ENCODE measurements around the gene ZFYVE9. TPM values are rescaled to one million over a fixed set of nuclear protein-coding genes. Genes with fewer than 3 reads are reported as not detected.
"Not testable (repeated sequence)": the region's sequence is repeated elsewhere in the genome, so short reads cannot be mapped to it uniquely, and the experiment has no call there.

Gene ZFYVE9
- total and polyA plus RNA-seq, 2 donors: 3.6 to 6.8 TPM

DNA sequence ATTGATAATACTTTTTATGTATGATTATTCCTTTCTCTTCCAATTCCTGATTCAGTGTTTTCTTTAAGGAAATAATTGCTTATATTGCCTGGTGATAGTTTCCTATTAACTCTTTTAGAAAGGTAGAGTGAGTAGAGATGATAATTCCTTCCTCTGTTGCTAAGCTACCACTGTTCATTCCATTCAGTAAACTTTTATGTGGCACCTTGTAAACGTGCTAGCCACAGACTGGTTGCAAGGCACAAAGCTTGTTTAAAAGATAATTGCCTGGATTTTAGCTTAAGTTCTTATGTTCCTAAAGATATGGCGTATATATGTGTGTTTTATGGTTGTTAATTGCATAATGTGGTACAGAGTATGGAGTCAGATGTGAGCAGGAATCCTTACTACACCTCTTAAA, 3.2 kb downstream of the ZFYVE9 start:
- Histone ChIP-seq H3K4me1 (ENCODE audit: control insufficient read depth in 2 of 2, insufficient read depth in 2 of 2, low read length in 2 of 2) (peaks cover 5% of the 10 kb centered on the region in 2 donors), H3K36me3 (ENCODE audit: control insufficient read depth in 2 of 2, insufficient read depth in 2 of 2, low read length in 1 of 2) (no peaks in the 10 kb centered on the region), H3K9me3 (ENCODE audit: control insufficient read depth in 2 of 2, insufficient read depth in 1 of 2, low read length in 1 of 2) (peaks cover 0 to 3% of the 10 kb centered on the region in 2 donors), H3K27ac (ENCODE audit: low read depth in 1 of 2, low read length in 1 of 2) (no peak overlapping the region), H3K27me3 (ENCODE audit: control insufficient read depth in 2 of 2, insufficient read depth in 1 of 2, low read length in 1 of 2) (peaks cover 13 to 32% of the 10 kb centered on the region in 2 donors), H3K4me3 (ENCODE audit: low read length in 2 of 2) (no peak overlapping the region)
- no peak for DNase-seq (ENCODE audit: low read depth in 6 of 9, low spot score in 9 of 9)
- 82% methylated on average over 2 of the region's 2 CpGs for WGBS

DNA sequence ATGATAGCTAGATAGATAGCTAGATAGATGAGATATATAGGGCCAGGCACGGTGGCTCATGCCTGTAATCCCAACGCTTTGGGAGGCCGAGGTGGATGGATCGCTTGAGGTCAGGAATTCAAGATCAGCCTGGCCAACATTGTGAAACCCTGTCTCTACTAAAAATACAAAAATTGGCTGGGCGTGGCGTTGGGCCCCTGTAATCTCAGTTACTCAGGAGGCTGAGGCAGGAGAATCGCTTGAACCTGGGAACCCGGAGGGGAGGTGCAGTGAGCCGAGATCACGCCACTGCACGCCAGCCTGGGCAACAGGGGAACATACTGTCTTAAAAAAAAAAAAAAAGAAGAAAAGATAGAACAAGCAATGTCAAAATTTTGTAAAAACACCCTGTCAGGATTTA, 8.6 kb downstream of the ZFYVE9 start:
- not testable (repeated sequence) for H3K27me3 ChIP-seq (ENCODE audit: control insufficient read depth in 2 of 2, insufficient read depth in 1 of 2, low read length in 1 of 2); H3K9me3 ChIP-seq (ENCODE audit: control insufficient read depth in 2 of 2, insufficient read depth in 1 of 2, low read length in 1 of 2); DNase-seq (ENCODE audit: low read depth in 6 of 9, low spot score in 9 of 9); H3K27ac ChIP-seq (ENCODE audit: low read depth in 1 of 2, low read length in 1 of 2); H3K4me1 ChIP-seq (ENCODE audit: control insufficient read depth in 2 of 2, insufficient read depth in 2 of 2, low read length in 2 of 2); H3K36me3 ChIP-seq (ENCODE audit: control insufficient read depth in 2 of 2, insufficient read depth in 2 of 2, low read length in 1 of 2); H3K4me3 ChIP-seq (ENCODE audit: low read length in 2 of 2)
- 94% methylated on average over 11 of the region's 11 CpGs for WGBS

DNA sequence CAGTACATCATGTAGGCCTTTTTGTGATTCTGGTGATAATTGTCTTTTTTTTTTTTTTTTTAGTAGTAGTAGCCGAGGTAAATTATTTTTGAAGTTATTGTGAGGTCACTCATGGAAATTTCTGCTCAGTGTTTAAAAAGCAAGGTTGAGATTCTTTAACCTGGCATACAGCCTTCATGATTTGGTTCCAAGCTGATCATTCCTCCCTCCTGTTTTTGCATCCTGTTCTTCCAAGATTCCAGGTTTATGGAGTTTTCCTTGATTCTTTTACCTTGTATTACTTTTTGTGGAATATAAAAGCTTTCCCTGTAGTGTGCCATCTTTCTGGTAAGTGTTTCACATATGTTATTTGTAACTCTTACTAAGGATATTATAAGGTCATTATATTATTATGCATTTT, 9.1 kb downstream of the ZFYVE9 start:
- H3K27ac ChIP-seq (ENCODE audit: low read depth in 1 of 2, low read length in 1 of 2): no peak overlapping the region
- WGBS: 91% methylated on average over 1 of the region's 1 CpG

DNA sequence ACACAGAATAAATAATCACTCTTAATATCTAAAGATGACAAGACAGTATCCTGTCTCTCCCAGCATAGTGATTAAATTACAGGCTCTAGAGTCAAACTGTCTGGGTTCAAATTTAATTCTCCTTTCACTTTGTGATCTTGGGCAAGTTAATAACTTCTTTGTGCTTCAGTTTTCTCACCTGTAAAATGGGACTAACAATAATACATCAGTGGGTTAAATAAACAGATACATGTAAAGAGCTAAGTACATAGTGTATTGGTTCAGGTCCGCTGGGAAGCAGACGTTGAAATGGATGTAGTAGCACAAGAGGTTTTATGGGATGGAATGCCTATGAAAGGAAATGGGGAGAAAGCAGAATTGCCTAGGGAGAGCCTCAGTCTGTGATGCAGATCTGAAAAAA, 10.7 kb downstream of the ZFYVE9 start:
- Histone ChIP-seq H3K9me3 (ENCODE audit: control insufficient read depth in 2 of 2, insufficient read depth in 1 of 2, low read length in 1 of 2) (no peaks in the 10 kb centered on the region), H3K4me1 (ENCODE audit: control insufficient read depth in 2 of 2, insufficient read depth in 2 of 2, low read length in 2 of 2) (no peaks in the 10 kb centered on the region), H3K27me3 (ENCODE audit: control insufficient read depth in 2 of 2, insufficient read depth in 1 of 2, low read length in 1 of 2) (no peaks in the 10 kb centered on the region), H3K4me3 (ENCODE audit: low read length in 2 of 2) (no peak overlapping the region), H3K27ac (ENCODE audit: low read depth in 1 of 2, low read length in 1 of 2) (no peak overlapping the region), H3K36me3 (ENCODE audit: control insufficient read depth in 2 of 2, insufficient read depth in 2 of 2, low read length in 1 of 2) (no peaks in the 10 kb centered on the region)
- 94% methylated on average over 2 of the region's 2 CpGs for WGBS
- DNase-seq (ENCODE audit: low read depth in 6 of 9, low spot score in 9 of 9): no peak

More for the DNA sequence above, 9.1 kb downstream of the ZFYVE9 start:
- no peaks in the 10 kb centered on the region for H3K4me1 ChIP-seq (ENCODE audit: control insufficient read depth in 2 of 2, insufficient read depth in 2 of 2, low read length in 2 of 2)
- no peaks in the 10 kb centered on the region for H3K27me3 ChIP-seq (ENCODE audit: control insufficient read depth in 2 of 2, insufficient read depth in 1 of 2, low read length in 1 of 2)
- H3K9me3 ChIP-seq (ENCODE audit: control insufficient read depth in 2 of 2, insufficient read depth in 1 of 2, low read length in 1 of 2): no peaks in the 10 kb centered on the region
- no peaks in the 10 kb centered on the region for H3K36me3 ChIP-seq (ENCODE audit: control insufficient read depth in 2 of 2, insufficient read depth in 2 of 2, low read length in 1 of 2)
- DNase-seq (ENCODE audit: low read depth in 6 of 9, low spot score in 9 of 9): no peak
- H3K4me3 ChIP-seq (ENCODE audit: low read length in 2 of 2): no peak overlapping the region

DNA sequence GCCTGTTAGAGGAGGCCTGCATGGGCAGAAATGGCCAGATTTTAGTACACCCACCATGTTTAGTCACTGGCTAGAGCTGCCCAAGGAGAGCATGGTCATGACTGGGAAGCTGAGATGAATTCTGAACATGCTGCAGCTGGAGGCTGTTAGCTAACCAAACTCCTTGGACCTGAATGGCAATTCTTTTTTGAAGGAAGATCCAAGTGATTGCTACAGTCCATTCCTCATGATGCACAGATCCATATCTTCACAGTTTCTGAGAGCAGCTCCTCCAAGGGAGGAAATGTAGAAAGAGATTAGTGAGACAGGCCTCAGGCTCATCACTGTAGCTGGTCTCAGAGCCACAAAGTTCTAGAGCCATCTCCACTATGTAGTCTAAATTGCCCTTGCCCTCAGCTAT, 11.1 kb downstream of the ZFYVE9 start:
- Histone ChIP-seq H3K36me3 (ENCODE audit: control insufficient read depth in 2 of 2, insufficient read depth in 2 of 2, low read length in 1 of 2) (no peaks in the 10 kb centered on the region), H3K4me3 (ENCODE audit: low read length in 2 of 2) (no peak overlapping the region), H3K9me3 (ENCODE audit: control insufficient read depth in 2 of 2, insufficient read depth in 1 of 2, low read length in 1 of 2) (no peaks in the 10 kb centered on the region), H3K4me1 (ENCODE audit: control insufficient read depth in 2 of 2, insufficient read depth in 2 of 2, low read length in 2 of 2) (no peaks in the 10 kb centered on the region), H3K27ac (ENCODE audit: low read depth in 1 of 2, low read length in 1 of 2) (no peak overlapping the region), H3K27me3 (ENCODE audit: control insufficient read depth in 2 of 2, insufficient read depth in 1 of 2, low read length in 1 of 2) (no peaks in the 10 kb centered on the region)
- no peak for DNase-seq (ENCODE audit: low read depth in 6 of 9, low spot score in 9 of 9)

DNA sequence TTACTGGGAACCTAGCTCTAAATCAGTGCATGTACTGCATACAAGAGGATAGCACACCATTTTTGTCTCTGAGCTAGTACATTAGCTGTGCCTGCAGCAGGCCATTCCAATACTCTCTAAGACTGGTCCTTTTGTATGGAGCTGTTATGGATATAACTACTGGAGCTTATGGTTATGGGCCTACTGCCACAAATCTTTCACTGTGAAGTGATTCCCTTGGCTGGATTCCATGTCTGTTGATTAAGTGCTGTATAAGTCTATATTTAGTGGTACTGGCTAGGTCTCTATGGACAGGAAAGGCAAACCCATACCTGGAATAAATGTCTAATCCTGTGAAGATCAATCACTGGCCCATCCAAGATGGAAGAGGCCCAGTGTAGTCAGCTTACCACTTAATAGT, 12.0 kb downstream of the ZFYVE9 start:
- Histone ChIP-seq H3K27ac (ENCODE audit: low read depth in 1 of 2, low read length in 1 of 2) (no peak overlapping the region), H3K4me3 (ENCODE audit: low read length in 2 of 2) (no peak overlapping the region), H3K9me3 (ENCODE audit: control insufficient read depth in 2 of 2, insufficient read depth in 1 of 2, low read length in 1 of 2) (no peaks in the 10 kb centered on the region), H3K36me3 (ENCODE audit: control insufficient read depth in 2 of 2, insufficient read depth in 2 of 2, low read length in 1 of 2) (no peaks in the 10 kb centered on the region), H3K27me3 (ENCODE audit: control insufficient read depth in 2 of 2, insufficient read depth in 1 of 2, low read length in 1 of 2) (no peaks in the 10 kb centered on the region), H3K4me1 (ENCODE audit: control insufficient read depth in 2 of 2, insufficient read depth in 2 of 2, low read length in 2 of 2) (no peaks in the 10 kb centered on the region)
- no peak for DNase-seq (ENCODE audit: low read depth in 6 of 9, low spot score in 9 of 9)

DNA sequence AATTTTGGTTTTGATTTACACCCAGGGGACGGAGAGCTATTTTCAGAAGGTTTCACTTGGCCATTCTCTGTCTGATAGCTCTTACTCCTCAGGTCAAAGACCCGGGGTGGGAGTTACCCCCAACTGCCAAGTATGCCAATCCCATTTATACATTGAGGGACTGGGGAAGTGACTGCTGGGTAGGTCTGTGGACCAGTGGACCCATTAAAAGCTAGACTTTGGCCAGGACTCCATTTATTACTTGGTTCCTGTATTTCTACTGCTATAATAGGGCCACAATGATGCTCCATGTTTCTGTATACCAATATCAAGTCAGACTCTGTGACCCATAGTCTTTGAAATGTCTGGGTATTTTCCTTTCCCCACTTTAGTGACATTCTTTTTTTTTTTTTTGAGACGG, 14.6 kb downstream of the ZFYVE9 start:
- no peak for DNase-seq (ENCODE audit: low read depth in 6 of 9, low spot score in 9 of 9)
- no peaks in the 10 kb centered on the region for H3K9me3 ChIP-seq (ENCODE audit: control insufficient read depth in 2 of 2, insufficient read depth in 1 of 2, low read length in 1 of 2)
- no peaks in the 10 kb centered on the region for H3K4me1 ChIP-seq (ENCODE audit: control insufficient read depth in 2 of 2, insufficient read depth in 2 of 2, low read length in 2 of 2)
- WGBS: 66% methylated on average over 3 of the region's 3 CpGs
- no peaks in the 10 kb centered on the region for H3K27me3 ChIP-seq (ENCODE audit: control insufficient read depth in 2 of 2, insufficient read depth in 1 of 2, low read length in 1 of 2)
- H3K36me3 ChIP-seq (ENCODE audit: control insufficient read depth in 2 of 2, insufficient read depth in 2 of 2, low read length in 1 of 2): no peaks in the 10 kb centered on the region
- H3K27ac ChIP-seq (ENCODE audit: low read depth in 1 of 2, low read length in 1 of 2): no peak overlapping the region
- H3K4me3 ChIP-seq (ENCODE audit: low read length in 2 of 2): no peak overlapping the region

DNA sequence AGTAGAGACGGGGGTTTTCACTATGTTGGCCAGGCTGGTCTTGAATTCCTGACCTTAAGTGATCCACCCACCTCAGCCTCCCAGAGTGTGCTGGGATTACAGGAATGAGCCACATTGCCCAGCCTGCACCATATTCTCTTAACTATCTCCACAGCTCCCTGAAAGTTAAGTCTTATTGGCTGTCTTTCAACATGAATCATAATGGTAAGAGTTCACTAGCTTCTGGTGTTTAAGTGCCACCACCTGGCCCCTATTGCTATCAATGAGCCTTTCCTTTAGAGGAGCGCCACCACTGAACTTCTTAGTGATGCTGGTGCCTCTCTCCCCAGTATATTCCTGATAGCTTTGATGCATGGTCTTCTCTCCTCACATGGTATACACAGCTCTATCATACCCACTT, 15.7 kb downstream of the ZFYVE9 start:
- DNase-seq (ENCODE audit: low read depth in 6 of 9, low spot score in 9 of 9): no peak
- Histone ChIP-seq H3K27me3 (ENCODE audit: control insufficient read depth in 2 of 2, insufficient read depth in 1 of 2, low read length in 1 of 2) (no peaks in the 10 kb centered on the region), H3K27ac (ENCODE audit: low read depth in 1 of 2, low read length in 1 of 2) (no peak overlapping the region), H3K4me1 (ENCODE audit: control insufficient read depth in 2 of 2, insufficient read depth in 2 of 2, low read length in 2 of 2) (no peaks in the 10 kb centered on the region), H3K4me3 (ENCODE audit: low read length in 2 of 2) (no peak overlapping the region), H3K36me3 (ENCODE audit: control insufficient read depth in 2 of 2, insufficient read depth in 2 of 2, low read length in 1 of 2) (no peaks in the 10 kb centered on the region), H3K9me3 (ENCODE audit: control insufficient read depth in 2 of 2, insufficient read depth in 1 of 2, low read length in 1 of 2) (no peaks in the 10 kb centered on the region)
- 99% methylated on average over 2 of the region's 2 CpGs for WGBS

DNA sequence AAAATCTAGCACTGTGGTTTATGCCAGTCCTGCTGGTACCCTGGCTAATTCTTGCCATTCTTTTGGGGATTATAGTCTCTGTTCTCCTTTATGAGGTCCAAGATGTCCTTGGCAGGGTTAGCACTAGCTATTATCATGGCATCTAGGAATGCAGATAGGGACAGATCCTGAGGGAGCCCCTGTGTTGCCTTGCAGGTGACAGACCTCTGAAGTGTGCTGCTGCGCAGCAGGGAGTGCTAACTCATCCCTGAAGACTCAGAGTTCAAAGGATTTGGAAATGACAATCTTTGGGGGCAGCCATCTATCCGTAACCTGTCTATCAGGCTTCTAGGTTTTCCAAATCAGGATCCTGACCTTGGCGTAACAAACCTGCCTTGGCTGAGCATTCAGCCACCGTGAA, 16.3 kb downstream of the ZFYVE9 start:
- no peak overlapping the region for H3K27ac ChIP-seq (ENCODE audit: low read depth in 1 of 2, low read length in 1 of 2)
- 98% methylated on average over 4 of the region's 4 CpGs for WGBS

More for the DNA sequence above, 16.3 kb downstream of the ZFYVE9 start:
- Histone ChIP-seq H3K9me3 (ENCODE audit: control insufficient read depth in 2 of 2, insufficient read depth in 1 of 2, low read length in 1 of 2) (no peaks in the 10 kb centered on the region), H3K4me1 (ENCODE audit: control insufficient read depth in 2 of 2, insufficient read depth in 2 of 2, low read length in 2 of 2) (no peaks in the 10 kb centered on the region), H3K36me3 (ENCODE audit: control insufficient read depth in 2 of 2, insufficient read depth in 2 of 2, low read length in 1 of 2) (no peaks in the 10 kb centered on the region), H3K27me3 (ENCODE audit: control insufficient read depth in 2 of 2, insufficient read depth in 1 of 2, low read length in 1 of 2) (no peaks in the 10 kb centered on the region), H3K4me3 (ENCODE audit: low read length in 2 of 2) (no peak overlapping the region)
- no peak for DNase-seq (ENCODE audit: low read depth in 6 of 9, low spot score in 9 of 9)
